HG03565 (cell line): Measurements from ENCODE around the gene STMN3.
A peak's percentile ranks its signal among the peaks of the same experiment; 100 is the strongest.
"Not testable (repeated sequence)": the region's sequence is repeated elsewhere in the genome, so short reads cannot be mapped to it uniquely, and the experiment has no call there.

Source experiments
- ATAC-seq: cut with Tn5 transposase; IDR thresholded peaks from one replicate; pipeline ENCODE4 v1.9.1; 2021; ENCODE audit warnings: mild to moderate bottlenecking, moderate library complexity; ENCODE audit not compliant: unreplicated experiment

Gene STMN3

DNA sequence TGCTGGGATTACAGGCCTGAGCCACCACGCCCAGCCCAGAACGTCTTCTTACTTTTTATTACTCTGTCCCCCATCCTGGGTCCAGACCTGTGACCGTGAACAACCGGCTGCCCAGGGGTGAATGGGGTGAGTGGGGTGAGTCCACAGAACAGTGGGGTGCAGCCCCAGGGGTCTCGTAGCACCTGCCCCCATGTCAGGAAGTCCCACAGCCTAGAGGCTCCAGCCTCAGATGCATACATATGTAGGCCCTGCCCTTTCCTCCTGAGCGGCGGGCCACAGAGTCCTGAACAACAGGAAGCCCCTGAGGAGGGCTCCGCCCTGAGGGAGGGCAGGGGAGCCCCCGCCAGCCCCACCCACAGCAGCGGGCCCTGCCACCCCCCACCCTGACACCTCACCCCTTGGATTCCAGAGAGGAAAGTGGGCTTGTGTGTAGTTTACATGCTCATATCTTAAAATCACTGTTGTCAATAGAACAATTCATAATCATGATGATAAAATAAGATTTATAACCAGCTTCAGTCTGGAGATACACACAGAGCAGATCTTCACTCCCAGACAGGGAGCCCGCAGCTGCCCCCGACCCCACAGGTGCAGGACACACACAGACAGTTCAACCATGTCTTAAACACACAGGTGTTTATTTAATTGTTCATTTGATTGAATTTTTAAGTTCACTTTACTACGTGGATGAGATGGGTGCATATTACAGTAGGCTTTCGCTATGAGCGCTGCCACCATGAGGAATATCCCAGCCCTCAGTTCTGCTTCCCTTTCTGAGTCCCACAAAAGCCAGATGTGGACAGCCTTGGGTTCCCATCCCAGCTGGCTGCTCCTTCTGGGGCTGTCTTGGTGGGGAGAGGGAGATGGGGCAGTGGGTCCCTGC, 13.9 kb downstream of the STMN3 start:
- ATAC-seq = no peak

- ATAC-seq = no peak
Measured at GRCh38 chr20:63636752-63637628, 16.2 kb downstream of the STMN3 start.

DNA sequence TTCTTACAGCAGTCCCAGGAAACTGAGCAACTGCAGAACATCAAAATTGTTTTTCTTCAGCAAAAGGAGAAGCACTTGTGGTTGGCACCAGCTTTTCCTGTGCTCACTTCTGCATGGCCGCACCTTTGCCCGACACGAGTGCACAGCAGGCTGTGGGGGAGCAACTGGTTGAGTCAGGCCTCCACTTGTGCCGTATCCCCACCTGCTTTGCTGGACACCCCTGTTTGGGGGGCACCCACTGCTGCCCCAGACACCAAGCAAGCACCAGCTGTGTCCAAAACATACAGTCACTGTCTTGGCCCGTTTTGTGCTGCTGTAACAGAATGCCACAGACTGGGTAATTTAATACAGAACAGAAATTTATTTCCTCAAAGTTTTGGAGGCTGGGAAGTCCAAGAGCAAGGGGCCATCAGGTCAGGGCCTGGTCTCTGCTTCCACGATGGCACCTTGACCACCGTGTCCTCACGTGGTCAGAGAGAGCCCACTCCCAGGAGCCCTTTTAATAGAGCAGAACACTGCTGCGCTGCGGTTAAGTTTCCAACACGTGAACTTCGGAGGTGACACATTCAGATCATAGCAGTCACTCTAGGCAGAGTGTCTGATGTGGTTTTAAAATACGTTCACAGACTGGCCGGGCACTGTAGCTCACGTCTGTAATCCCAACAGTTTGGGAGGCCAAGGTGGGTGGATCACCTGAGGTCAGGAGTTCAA, 17.6 kb downstream of the STMN3 start:
- no peak for ATAC-seq

DNA sequence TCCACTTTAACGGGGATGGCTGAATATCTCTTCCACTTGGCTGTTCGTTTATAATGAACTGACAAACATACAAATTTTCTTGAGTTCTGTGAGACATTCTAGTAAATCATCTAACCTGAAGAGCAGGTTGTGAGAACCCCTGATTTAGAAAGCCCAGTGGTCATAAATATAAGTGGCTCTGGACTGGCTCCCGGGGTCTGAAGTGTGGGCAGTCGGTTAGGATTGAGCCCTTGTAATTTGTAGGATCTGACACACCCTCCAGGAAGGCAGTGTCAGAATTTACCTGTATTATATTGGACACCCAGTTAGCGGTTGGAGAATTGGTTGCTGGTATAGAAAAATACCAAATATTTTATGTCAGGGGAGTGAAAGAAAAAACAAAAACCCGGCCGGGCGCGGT, 19.5 kb downstream of the STMN3 start:
- no peak for ATAC-seq

- ATAC-seq = not testable (repeated sequence)
Measured at GRCh38 chr20:63631426-63631825, 21.8 kb downstream of the STMN3 start.

- not testable (repeated sequence) for ATAC-seq
Measured at GRCh38 chr20:63630956-63631355, 22.3 kb downstream of the STMN3 start.

DNA sequence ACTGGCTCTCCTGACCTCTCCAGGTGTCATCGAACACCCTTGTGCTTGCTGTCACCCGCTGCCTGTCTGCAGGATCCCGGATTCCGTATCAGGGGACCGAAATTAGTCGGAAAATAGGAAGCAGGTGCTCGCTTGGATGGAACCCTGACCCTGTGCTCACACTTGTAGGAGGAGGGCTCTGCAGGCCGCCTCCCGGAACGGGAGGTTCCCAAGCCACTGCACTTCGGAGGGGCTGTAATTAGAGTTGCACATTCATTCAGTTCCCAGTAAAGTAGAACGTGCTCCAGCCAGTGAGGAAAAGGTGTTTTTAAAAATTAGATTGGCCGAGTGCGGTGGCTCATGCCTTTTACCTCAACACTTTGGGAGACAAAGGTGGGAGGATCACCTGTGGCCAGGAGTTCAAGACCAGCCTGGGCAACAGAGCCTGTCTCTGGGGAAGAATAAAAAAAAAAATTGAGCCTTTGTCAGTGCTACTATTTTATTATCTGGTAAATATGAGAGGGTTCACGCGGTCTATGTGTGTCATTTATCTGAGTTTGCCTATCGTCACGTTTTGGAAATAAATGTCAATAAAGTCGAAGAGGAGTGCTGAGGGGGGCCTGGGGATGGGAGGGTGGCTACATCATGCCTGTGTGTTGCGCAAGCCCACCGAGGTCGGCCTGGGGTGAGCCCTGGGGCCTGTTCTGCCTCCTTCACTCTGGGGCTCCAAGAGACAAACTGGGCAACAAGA, 24.8 kb downstream of the STMN3 start:
- ATAC-seq = no peak

GRCh38 chr20:63627751-63628245, 25.4 kb downstream of the STMN3 start:
- no peak for ATAC-seq

DNA sequence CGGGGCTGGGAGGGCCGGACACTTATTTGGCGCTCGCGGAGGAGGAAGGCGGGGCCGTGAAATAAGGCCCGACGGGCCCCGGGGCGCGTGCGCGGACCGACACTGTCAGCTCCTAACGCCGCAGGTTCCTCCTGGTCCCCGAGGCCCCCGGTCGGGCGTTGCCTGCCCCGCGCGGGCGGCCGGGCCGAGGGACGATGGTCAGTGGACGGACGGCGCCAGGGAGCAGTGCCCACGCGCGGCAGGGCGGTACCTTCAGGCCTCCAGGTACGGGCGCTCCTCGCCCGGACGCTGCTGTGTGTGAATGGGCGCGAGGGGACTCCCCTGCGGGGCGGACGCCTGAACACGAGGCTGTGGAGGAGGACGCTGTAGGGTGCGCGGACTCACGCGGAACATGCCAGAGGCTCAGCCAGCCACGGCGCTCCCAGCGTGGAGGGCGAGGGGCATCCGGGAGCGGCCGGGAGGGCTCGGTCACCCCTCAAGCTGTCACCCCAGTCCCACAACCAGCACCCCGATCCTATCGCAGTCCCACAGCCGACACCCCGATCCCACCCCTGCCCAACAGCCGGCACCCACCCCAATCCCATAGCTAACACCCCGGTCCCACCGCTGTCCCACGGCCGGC, 26.0 kb downstream of the STMN3 start:
- ATAC-seq = peak; percentile 63

- ATAC-seq = peak; percentile 26
Measured at GRCh38 chr20:63626424-63627128, 26.6 kb downstream of the STMN3 start, which contains the start of gene GMEB2. TSS of gene GMEB2 (minus strand) at chr20:63627101. CDS start at chr20:63619397, 7,704 bp downstream.

GRCh38 chr20:63625771-63626423, 27.3 kb downstream of the STMN3 start:
- no peak for ATAC-seq

DNA sequence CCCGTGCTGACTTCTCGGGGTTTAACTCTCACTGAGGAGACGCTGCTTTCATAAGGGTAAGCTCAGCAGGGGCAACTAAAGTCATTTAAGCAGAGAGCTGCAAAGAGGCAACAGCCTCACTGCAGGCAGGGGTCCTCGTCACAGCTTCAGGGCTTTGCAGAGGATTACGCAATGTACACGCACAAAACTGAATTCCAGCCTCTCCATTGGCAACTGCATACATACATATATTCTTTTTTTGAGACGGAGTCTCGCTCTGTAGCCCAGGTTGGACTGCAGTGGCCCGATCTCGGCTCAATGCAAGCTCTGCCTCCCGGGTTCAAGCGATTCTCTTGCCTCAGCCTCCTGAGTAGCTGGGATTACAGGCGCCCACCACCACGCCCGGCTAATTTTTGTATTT, 28.7 kb downstream of the STMN3 start:
- ATAC-seq = no peak

DNA sequence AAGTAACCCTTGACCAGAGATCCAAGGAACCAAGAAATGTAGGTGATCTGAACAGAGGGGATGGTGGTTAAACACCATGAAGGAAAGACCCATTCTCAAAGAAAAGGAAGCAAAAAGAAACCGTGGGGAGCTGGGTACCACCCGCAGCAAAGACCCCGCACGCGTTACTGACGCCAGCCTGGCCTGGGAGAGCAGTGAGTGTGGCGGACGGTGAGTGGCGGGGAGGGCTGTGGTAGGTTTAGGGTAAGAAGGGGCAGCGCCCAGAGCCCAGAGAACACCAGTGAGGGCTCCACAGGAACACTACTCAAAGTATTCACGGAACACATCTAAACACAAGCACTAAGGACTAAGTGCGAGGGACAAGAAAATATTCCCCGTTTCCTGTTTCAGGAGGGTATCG, 30.5 kb downstream of the STMN3 start:
- no peak for ATAC-seq

GRCh38 chr20:63622096-63622495, 31.1 kb downstream of the STMN3 start:
- ATAC-seq = no peak

- ATAC-seq = no peak
Measured at GRCh38 chr20:63620991-63621390, 32.2 kb downstream of the STMN3 start.

GRCh38 chr20:63619505-63619904, 33.7 kb downstream of the STMN3 start:
- no peak for ATAC-seq

DNA sequence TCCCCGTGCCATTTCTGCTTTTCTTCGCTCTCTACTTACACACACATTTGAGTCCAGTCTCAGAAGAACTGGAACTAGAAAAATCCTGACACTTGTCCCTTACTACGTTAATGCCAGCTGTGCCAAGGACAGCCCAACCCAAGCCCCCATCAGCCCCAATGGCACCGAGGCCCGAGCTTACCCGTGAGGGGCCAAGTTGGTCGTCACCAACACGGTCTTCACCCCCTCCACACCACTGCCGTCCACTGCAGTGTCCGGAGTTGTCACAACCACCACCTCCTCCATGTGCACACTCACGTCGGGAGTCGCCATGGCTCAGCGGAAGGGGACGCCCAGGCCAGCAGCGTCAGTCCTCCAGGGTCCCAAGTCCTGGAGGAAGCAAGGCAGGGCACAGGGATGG, 34.1 kb downstream of the STMN3 start:
- ATAC-seq = no peak

DNA sequence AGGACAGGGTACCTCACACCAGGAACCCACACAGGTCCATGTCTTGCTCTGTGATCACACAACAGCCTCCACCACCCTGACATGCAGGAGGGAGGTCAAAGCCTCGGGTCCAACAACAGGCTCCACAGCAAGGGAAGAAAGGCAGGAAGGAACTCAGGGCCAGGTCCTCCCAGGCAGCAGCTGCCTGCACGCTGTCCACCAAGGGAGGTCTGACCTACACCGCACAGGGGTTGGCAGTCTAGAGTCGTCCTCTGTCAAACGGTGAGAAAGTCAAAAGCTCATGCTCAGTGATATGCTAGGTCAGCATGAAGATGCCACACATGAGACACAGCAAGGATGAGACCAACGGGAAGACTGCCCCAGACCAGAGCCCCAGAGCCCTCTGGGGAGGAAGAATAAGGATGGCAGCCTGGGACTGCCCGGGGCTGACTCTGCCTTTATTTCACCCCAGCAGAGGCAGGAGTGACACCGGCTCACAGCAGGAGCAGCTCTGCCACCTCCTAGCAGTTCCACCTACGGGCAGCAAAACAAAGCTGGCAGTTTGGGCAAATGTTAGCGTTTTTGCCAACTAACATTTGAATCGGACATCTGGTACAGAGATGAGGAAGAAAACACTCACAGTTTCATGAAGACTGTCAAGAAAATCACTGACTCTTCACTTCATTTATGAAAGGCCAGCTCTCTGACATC, 34.8 kb downstream of the STMN3 start:
- no peak for ATAC-seq
